ENCODE measurements around the gene POR. TPM values are rescaled to one million over a fixed set of nuclear protein-coding genes. Genes with fewer than 3 reads are reported as not detected.

Gene POR
- total and polyA plus RNA-seq, 2 of the 13 experiments (the other 11 are each of a cell fraction or from before 2014, with no cell fraction given), result 145 to 266 TPM

DNA sequence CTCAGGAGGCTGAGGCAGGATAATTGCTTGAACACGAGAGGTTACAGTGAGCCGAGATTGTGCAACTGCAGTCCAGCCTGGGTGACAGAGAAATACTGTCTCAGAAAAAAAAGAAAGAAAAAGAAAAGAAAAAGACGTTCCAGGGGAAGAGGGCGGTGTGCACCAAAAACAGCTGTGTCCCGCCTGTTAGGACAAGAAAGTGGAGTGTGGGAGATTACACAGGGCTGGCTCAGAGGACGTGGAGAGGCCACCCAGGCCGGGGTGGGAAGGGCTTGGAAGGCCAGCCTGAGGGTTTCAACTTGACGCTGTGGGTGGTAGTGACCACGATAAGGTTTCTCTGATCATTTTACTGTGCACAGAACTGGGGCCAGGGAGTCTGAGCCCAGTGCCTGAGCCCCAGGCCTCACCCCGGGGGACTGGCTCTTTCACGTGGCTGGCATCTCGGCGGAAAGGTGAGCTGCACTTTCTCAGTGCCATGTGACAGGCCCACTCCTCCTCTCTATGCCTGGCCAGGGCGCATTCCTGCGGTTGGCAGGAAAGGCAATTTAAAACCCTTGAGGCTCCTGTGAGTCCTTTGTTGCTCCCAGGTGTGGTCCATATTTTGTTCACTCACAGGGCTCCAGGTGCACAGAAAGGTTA, 22.2 kb upstream of the POR start:
- intact Hi-C loops (cut with micrococcal nuclease; ENCODE audit: unreplicated experiment), result no loop called here
- no TSS peak for BruUV-seq (replicated peaks)
- H3K4me2 ChIP-seq (ENCODE audit: low read depth, low read length), result peak overlapping the region; percentile 26; the same call in 1 of the 2 replicates
- peak; percentile 76 for FAIRE-seq
- H3K4me3 ChIP-seq (replicated peaks in 1 of 3; ENCODE audit: insufficient read depth in 1 of 3, low read depth in 2 of 3, low read length in 3 of 3), result no peak overlapping the region
- DNase-seq (ENCODE audit: low spot score), result no peak
- no peaks in the 10 kb centered on the region for H3K79me2 ChIP-seq (ENCODE audit: insufficient read depth, low read length)
- peak; percentile 40 for ATAC-seq
- no peaks in the 10 kb centered on the region; a peak in 1 of 5 replicates for H3K36me3 ChIP-seq (replicated peaks in 1 of 2; ENCODE audit: control insufficient read depth in 1 of 2, insufficient read depth in 2 of 2, low read length in 2 of 2)
- ChIA-PET CTCF (ENCODE audit: low intra/inter-chr PET ratio, low total read pairs) (no interaction called here), POLR2A (interaction anchor here (1.0 to 1.4 kb wide), 2 partner anchors 13 to 22 kb away, joined by 3 read pairs; partner anchors contain the start of gene POR)
- 48% methylated on average over 7 of the region's 15 CpGs for WGBS (ENCODE audit: low lambda C conversion rate)
- H3K27me3 ChIP-seq (ENCODE audit: control insufficient read depth in 1 of 2, insufficient read depth in 2 of 2, low read length in 2 of 2), result no peaks in the 10 kb centered on the region
- 0 out of 2 replicates have a peak overlapping the region, but pooled peaks have one; percentile 20 for H3K9ac ChIP-seq (ENCODE audit: insufficient read depth, low read depth, low read length)
- H2AFZ ChIP-seq (ENCODE audit: low read length), result no peak overlapping the region
- H3K9me3 ChIP-seq (ENCODE audit: low read length), result no peaks in the 10 kb centered on the region
- in situ Hi-C loops (cut with HindIII; ENCODE audit: extremely low pct_ligation_motif_present, low pct_unique_long_range_greater_than_20kb), result no loop called here
- H3K4me1 ChIP-seq (ENCODE audit: insufficient read depth, low read length), result peaks cover 42% of the 10 kb centered on the region
- no peaks in the 10 kb centered on the region for H4K20me1 ChIP-seq (ENCODE audit: insufficient read depth, low read length)
- H3K27ac ChIP-seq (ENCODE audit: extremely low read length, insufficient read depth, low read length), result peak overlapping the region; percentile 10
- no peak for TF ChIP-seq KDM4B (CRISPR knock-in tag; IDR thresholded peaks at IDR 0.05)
- TF ChIP-seq, protein P1, sequence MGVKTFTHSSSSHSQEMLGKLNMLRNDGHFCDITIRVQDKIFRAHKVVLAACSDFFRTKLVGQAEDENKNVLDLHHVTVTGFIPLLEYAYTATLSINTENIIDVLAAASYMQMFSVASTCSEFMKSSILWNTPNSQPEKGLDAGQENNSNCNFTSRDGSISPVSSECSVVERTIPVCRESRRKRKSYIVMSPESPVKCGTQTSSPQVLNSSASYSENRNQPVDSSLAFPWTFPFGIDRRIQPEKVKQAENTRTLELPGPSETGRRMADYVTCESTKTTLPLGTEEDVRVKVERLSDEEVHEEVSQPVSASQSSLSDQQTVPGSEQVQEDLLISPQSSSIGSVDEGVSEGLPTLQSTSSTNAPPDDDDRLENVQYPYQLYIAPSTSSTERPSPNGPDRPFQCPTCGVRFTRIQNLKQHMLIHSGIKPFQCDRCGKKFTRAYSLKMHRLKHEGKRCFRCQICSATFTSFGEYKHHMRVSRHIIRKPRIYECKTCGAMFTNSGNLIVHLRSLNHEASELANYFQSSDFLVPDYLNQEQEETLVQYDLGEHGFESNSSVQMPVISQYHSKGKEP (CRISPR knock-in tag; IDR thresholded peaks at IDR 0.05), result no peak
- no peak for TF ChIP-seq UBTF (CRISPR knock-in tag; IDR thresholded peaks at IDR 0.05)
- no peak for TF ChIP-seq PBX2 (CRISPR knock-in tag; IDR thresholded peaks at IDR 0.05)
- TF ChIP-seq CEBPG (CRISPR knock-in tag; IDR thresholded peaks at IDR 0.05), result peak; percentile 81
- TF ChIP-seq, protein P2, sequence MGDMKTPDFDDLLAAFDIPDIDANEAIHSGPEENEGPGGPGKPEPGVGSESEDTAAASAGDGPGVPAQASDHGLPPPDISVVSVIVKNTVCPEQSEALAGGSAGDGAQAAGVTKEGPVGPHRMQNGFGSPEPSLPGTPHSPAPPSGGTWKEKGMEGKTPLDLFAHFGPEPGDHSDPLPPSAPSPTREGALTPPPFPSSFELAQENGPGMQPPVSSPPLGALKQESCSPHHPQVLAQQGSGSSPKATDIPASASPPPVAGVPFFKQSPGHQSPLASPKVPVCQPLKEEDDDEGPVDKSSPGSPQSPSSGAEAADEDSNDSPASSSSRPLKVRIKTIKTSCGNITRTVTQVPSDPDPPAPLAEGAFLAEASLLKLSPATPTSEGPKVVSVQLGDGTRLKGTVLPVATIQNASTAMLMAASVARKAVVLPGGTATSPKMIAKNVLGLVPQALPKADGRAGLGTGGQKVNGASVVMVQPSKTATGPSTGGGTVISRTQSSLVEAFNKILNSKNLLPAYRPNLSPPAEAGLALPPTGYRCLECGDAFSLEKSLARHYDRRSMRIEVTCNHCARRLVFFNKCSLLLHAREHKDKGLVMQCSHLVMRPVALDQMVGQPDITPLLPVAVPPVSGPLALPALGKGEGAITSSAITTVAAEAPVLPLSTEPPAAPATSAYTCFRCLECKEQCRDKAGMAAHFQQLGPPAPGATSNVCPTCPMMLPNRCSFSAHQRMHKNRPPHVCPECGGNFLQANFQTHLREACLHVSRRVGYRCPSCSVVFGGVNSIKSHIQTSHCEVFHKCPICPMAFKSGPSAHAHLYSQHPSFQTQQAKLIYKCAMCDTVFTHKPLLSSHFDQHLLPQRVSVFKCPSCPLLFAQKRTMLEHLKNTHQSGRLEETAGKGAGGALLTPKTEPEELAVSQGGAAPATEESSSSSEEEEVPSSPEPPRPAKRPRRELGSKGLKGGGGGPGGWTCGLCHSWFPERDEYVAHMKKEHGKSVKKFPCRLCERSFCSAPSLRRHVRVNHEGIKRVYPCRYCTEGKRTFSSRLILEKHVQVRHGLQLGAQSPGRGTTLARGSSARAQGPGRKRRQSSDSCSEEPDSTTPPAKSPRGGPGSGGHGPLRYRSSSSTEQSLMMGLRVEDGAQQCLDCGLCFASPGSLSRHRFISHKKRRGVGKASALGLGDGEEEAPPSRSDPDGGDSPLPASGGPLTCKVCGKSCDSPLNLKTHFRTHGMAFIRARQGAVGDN (CRISPR knock-in tag; IDR thresholded peaks at IDR 0.05), result peak; percentile 51
- peak; percentile 85 for TF ChIP-seq CEBPB (IDR thresholded peaks at IDR 0.05; ENCODE audit: borderline replicate concordance, low read depth, low read length)
- TF ChIP-seq SP1 (IDR thresholded peaks at IDR 0.05), result no peak
- no peak for TF ChIP-seq SP1 (CRISPR knock-in tag; IDR thresholded peaks at IDR 0.05)
- TF ChIP-seq EZH2 (conservative IDR thresholded peaks at IDR 0.05; ENCODE audit: low read depth, low read length), result no peak
- no peak for TF ChIP-seq BRD4 (CRISPR knock-in tag; IDR thresholded peaks at IDR 0.05)
- no peak for TF ChIP-seq MYC (CRISPR knock-in tag; IDR thresholded peaks at IDR 0.05; ENCODE audit: borderline replicate concordance)
- TF ChIP-seq ZNF572 (CRISPR knock-in tag; IDR thresholded peaks at IDR 0.05), result no peak
- TF ChIP-seq KAT2B (IDR thresholded peaks at IDR 0.05; ENCODE audit: borderline replicate concordance, low read depth, low read length), result no peak
- TF ChIP-seq ZNF713 (CRISPR knock-in tag; IDR thresholded peaks at IDR 0.05), result no peak
